NCI-H146 treated with DMSO at 0.1 percent for 48 hours (cell line): ENCODE results near the gene EMCN.
"Not testable (repeated sequence)": the region's sequence is repeated elsewhere in the genome, so short reads cannot be mapped to it uniquely, and the experiment has no call there.

Experiments used
- DNase-seq: peaks from one replicate; lab custom pipeline; 2025; ENCODE audit not compliant: unreplicated experiment; lab: John Stamatoyannopoulos, UW

EMCN gene

GRCh38 chr4:100517864-100518341 is at the start of gene EMCN:
Gene EMCN (minus strand): TSS chr4:100518022. CDS start chr4:100517914, 108 bp downstream.
- DNase-seq, result no peak

- no peak for DNase-seq
Measured at GRCh38 chr4:100566396-100566795, 48.6 kb upstream of the EMCN start.

- DNase-seq, result no peak
Measured at GRCh38 chr4:100557306-100557705, 39.5 kb upstream of the EMCN start.

GRCh38 chr4:100555611-100556337 is 38.0 kb upstream of the EMCN start:
- no peak for DNase-seq

- no peak for DNase-seq
Measured at GRCh38 chr4:100548200-100548560, 30.4 kb upstream of the EMCN start.

- no peak for DNase-seq
Measured at GRCh38 chr4:100547541-100548199, 29.8 kb upstream of the EMCN start.

GRCh38 chr4:100545427-100545826 is 27.6 kb upstream of the EMCN start:
- DNase-seq, result no peak

- DNase-seq, result no peak
Measured at GRCh38 chr4:100540131-100540530, 22.3 kb upstream of the EMCN start.

GRCh38 chr4:100539706-100540105 is 21.9 kb upstream of the EMCN start:
- no peak for DNase-seq

- DNase-seq, result no peak
Measured at GRCh38 chr4:100533741-100534140, 15.9 kb upstream of the EMCN start.

- not testable (repeated sequence) for DNase-seq
Measured at GRCh38 chr4:100530161-100530560, 12.3 kb upstream of the EMCN start.

GRCh38 chr4:100525686-100526085 is 7.9 kb upstream of the EMCN start:
- DNase-seq, result no peak

- no peak for DNase-seq
Measured at GRCh38 chr4:100519205-100519604, 1.4 kb upstream of the EMCN start.

GRCh38 chr4:100516225-100516624 is 1.6 kb downstream of the EMCN start:
- DNase-seq, result no peak

GRCh38 chr4:100511896-100512295 is 5.9 kb downstream of the EMCN start:
- DNase-seq, result no peak

- DNase-seq, result no peak
Measured at GRCh38 chr4:100510551-100510950, 7.3 kb downstream of the EMCN start.

GRCh38 chr4:100509386-100509785 is 8.4 kb downstream of the EMCN start:
- DNase-seq, result no peak

- DNase-seq, result no peak
Measured at GRCh38 chr4:100508691-100509090, 9.1 kb downstream of the EMCN start.

- no peak for DNase-seq
Measured at GRCh38 chr4:100504086-100504874, 13.5 kb downstream of the EMCN start.

- DNase-seq, result no peak
Measured at GRCh38 chr4:100497791-100498190, 20.0 kb downstream of the EMCN start.

GRCh38 chr4:100495074-100495473 is 22.7 kb downstream of the EMCN start:
- DNase-seq, result no peak

- no peak for DNase-seq
Measured at GRCh38 chr4:100494166-100494565, 23.7 kb downstream of the EMCN start.
